Nephron (organoid): ENCODE results near the gene ABL1.
"Not testable (repeated sequence)": the region's sequence is repeated elsewhere in the genome, so short reads cannot be mapped to it uniquely, and the experiment has no call there.

ENCODE experiments used
- H3K27ac Mint-ChIP-seq, 3 experiments: 2 replicates each; pipeline ENCODE4 v1.8.0; 2020; ENCODE audit warnings: mixed read lengths in 3 of 3, mild to moderate bottlenecking in 2 of 3, moderate library complexity in 1 of 3
- H3K27me3 Mint-ChIP-seq: 2 replicates; pipeline ENCODE4 v1.8.0; 2021; ENCODE audit warnings: low read depth, mild to moderate bottlenecking, moderate library complexity, mixed read lengths
- H3K36me3 Mint-ChIP-seq: 2 replicates; pipeline ENCODE4 v1.8.0; 2020; ENCODE audit warnings: low read depth, mixed read lengths
- H3K4me1 Mint-ChIP-seq: 2 replicates; pipeline ENCODE4 v1.8.0; 2020; ENCODE audit warnings: mixed read lengths
- H3K4me3 Mint-ChIP-seq, 3 experiments: 2 replicates each; pipeline ENCODE4 v1.8.0; 2020; ENCODE audit warnings: mild to moderate bottlenecking in 3 of 3, mixed read lengths in 3 of 3, moderate library complexity in 2 of 3
- H3K9me3 Mint-ChIP-seq: 2 replicates; pipeline ENCODE4 v1.8.0; 2020; ENCODE audit warnings: mixed read lengths
- CTCF ChIP-seq, 3 experiments: fragments of 200-600 bp; sonication (generic); IDR thresholded peaks; one replicate each; pipeline ENCODE4 v1.5.0; 2021; ENCODE audit warnings: antibody characterized with exemption in 3 of 3; ENCODE audit not compliant: unreplicated experiment in 3 of 3

Gene ABL1

DNA sequence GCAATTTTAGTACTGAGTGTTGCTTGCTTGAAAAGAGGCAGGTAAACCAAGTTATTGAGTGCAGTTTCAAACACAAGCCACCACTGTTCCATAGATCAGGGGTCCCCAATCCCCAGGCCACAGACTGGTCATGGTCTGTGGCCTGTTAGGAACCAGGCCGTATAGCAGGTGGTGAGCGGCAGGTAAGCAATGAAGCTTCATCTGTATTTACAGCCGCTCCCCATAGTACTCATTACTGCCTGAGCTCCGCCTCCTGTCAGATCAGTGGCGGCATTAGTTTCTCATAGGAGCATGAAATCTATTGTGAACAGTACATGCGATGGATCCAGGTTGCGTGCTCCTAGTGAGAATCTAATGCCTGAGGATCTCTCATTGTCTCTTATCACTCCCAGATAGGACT lies 41.5 kb upstream of the ABL1 start:
- TF ChIP-seq CTCF (IDR thresholded peaks at IDR 0.05; ENCODE audit: unreplicated experiment in 3 of 3), result no peak
- Mint-ChIP-seq H3K36me3 (peaks cover 30% of the 10 kb centered on the region), H3K9me3 (peaks cover 18% of the 10 kb centered on the region), H3K27ac (no peak overlapping the region), H3K4me3 (no peak overlapping the region), H3K27me3 (no peaks in the 10 kb centered on the region), H3K4me1 (peaks cover 8% of the 10 kb centered on the region)

- not testable (repeated sequence) for H3K4me1 Mint-ChIP-seq, H3K27me3 Mint-ChIP-seq, H3K4me3 Mint-ChIP-seq, H3K27ac Mint-ChIP-seq
- Mint-ChIP-seq H3K36me3 (peaks cover 25% of the 10 kb centered on the region), H3K9me3 (peaks cover 16% of the 10 kb centered on the region)
Measured at GRCh38 chr9:130794021-130794420, 41.0 kb upstream of the ABL1 start.

DNA sequence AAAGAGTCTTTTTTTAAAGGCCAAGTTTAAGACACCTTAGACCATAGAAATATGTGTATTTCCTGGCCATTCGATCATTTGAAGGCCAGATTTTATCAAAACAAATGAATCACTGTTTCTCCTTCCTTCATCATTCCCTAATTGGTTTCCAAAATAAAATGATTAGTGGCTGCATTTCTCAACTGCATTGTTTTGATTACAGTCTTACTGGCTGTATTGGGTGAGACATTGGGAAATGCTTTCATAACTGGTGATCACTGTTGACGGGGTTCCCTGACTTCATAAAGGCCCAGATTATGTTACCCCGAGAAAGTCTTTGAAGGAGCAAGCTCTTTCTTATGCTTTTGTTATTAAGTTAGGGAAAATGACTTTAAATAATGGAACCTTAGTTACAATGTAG lies 40.6 kb upstream of the ABL1 start:
- H3K36me3 Mint-ChIP-seq, result peaks cover 21% of the 10 kb centered on the region
- H3K4me1 Mint-ChIP-seq, H3K27ac Mint-ChIP-seq, H3K4me3 Mint-ChIP-seq, H3K27me3 Mint-ChIP-seq: not testable (repeated sequence)
- peaks cover 12% of the 10 kb centered on the region for H3K9me3 Mint-ChIP-seq

DNA sequence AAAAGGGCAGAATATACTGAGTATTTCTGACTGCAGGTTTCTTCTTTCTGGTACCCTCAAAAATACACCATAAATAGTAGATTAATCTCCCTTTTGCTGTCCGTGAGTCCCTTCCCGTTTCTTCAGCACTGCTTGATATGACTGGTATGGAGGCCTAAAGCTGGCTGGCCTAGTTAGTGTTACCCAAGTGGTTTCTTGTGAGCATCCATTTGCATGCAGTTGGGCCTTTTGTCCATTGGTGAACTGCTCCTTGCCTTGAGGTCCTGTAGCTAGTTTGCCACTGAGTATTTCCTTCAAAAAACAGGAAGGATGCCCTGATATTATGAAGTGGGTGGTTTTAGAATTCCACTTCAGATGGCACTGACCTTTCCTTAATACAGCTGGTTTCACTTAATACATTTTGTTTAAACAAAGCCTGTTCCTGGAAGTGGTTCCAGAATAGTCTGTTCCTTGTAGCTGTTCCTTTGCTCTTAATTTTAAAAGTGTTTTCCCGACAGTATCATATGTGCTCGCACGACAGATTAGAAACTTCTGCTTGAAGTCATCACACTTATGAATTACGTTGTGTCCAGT lies 40.0 kb upstream of the ABL1 start:
- TF ChIP-seq CTCF (IDR thresholded peaks at IDR 0.05; ENCODE audit: unreplicated experiment in 3 of 3), result no peak
- Mint-ChIP-seq H3K36me3 (peaks cover 15% of the 10 kb centered on the region), H3K9me3 (peaks cover 7% of the 10 kb centered on the region), H3K27ac (no peak overlapping the region), H3K4me3 (no peak overlapping the region), H3K27me3 (no peaks in the 10 kb centered on the region), H3K4me1 (peaks cover 8% of the 10 kb centered on the region)

- not testable (repeated sequence) for H3K9me3 Mint-ChIP-seq, H3K27ac Mint-ChIP-seq, H3K36me3 Mint-ChIP-seq, H3K4me1 Mint-ChIP-seq, H3K4me3 Mint-ChIP-seq, H3K27me3 Mint-ChIP-seq
Measured at GRCh38 chr9:130803116-130803515, 31.9 kb upstream of the ABL1 start.

DNA sequence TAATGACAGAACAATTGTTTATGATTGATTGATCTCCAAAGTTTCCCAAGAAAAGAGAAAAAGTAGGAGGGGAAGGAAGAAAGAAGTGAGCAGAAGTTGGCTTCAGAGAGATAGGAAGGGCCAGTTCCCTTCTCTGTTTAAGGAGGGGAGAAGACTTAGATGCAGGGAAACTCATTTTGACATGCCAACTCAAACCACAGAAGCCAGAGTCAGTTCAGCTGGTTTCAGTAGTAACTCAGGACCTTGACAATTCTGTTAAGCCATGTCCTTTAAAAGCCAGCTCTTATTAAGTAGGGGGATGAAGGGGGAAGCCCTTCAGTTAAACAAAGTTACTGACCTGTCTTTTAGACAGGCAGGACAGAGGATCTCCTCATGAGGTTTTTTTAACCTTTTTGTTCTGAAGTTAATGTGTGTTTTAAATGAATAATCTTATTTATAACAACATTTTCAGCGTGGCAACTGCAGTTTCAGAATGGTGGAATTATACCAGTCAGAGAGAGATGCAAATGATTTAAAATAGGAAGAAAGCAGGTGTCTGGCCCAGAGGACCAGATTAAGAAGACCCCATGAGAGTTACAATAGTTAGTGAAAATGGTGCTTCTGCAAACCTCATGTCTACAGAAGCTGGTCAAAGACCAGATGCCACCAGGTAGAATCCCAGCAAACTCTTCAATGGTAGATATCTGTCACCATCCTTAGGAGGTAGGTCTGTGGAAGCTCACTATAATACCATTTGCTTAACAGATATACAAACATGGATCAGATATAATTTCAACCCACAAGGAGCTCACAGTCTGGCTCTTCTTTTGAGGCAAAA lies 29.3 kb upstream of the ABL1 start:
- H3K27me3 Mint-ChIP-seq, result no peaks in the 10 kb centered on the region
- H3K27ac Mint-ChIP-seq, result peak overlapping the region in 2 of 3 experiments; percentile 8 to 36
- H3K9me3 Mint-ChIP-seq, result peaks cover 18% of the 10 kb centered on the region
- peaks cover 5% of the 10 kb centered on the region for H3K4me1 Mint-ChIP-seq
- no peak overlapping the region for H3K4me3 Mint-ChIP-seq
- no peak for TF ChIP-seq CTCF (IDR thresholded peaks at IDR 0.05; ENCODE audit: unreplicated experiment in 3 of 3)
- peaks cover 15% of the 10 kb centered on the region for H3K36me3 Mint-ChIP-seq

DNA sequence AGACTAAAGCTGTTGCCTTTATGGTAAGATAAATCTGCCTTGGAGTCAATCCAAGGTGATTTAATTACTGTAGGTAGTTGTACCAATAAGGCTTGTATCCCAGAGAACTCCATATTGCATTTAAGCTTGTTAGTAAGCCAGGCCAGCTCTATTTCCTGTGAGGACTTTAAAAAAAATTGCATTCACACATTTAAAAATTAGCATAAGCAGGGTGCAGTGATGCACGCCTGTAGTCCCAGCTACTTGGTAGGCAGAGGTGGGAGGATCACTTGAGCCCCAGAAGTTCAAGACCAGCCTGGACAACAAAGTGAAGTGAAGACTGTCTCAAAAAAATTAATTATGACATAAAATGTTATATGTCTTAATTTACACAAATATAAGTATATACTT lies 28.7 kb upstream of the ABL1 start:
- Mint-ChIP-seq H3K4me3 (no peak overlapping the region), H3K9me3 (peaks cover 19% of the 10 kb centered on the region), H3K4me1 (peaks cover 5% of the 10 kb centered on the region), H3K36me3 (peaks cover 16% of the 10 kb centered on the region), H3K27me3 (no peaks in the 10 kb centered on the region), H3K27ac (no peak overlapping the region)
- TF ChIP-seq CTCF (IDR thresholded peaks at IDR 0.05; ENCODE audit: unreplicated experiment in 3 of 3), result no peak
